ENCODE results near the gene CYLD.

DNA sequence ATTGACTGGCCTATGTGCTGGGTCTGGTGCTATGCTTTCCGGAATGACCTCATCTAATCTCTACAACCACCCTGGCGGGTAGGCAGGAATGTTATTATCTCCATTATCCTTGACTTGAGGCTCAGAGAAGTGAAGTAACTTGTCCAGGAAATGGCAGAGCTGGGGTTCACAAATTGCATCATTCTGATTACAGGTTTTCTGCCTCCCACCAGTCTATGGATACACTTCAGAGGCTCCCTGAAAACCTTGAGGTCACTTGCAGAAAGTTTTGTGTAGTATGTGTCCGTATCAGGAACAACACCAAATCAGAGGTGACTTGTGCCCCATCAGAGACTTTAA is 29.4 kb upstream of the CYLD start:
- TF ChIP-seq, protein P1, sequence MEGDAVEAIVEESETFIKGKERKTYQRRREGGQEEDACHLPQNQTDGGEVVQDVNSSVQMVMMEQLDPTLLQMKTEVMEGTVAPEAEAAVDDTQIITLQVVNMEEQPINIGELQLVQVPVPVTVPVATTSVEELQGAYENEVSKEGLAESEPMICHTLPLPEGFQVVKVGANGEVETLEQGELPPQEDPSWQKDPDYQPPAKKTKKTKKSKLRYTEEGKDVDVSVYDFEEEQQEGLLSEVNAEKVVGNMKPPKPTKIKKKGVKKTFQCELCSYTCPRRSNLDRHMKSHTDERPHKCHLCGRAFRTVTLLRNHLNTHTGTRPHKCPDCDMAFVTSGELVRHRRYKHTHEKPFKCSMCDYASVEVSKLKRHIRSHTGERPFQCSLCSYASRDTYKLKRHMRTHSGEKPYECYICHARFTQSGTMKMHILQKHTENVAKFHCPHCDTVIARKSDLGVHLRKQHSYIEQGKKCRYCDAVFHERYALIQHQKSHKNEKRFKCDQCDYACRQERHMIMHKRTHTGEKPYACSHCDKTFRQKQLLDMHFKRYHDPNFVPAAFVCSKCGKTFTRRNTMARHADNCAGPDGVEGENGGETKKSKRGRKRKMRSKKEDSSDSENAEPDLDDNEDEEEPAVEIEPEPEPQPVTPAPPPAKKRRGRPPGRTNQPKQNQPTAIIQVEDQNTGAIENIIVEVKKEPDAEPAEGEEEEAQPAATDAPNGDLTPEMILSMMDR (conservative IDR thresholded peaks at IDR 0.05; ENCODE audit: low read depth, low read length): no peak
- no peak for TF ChIP-seq POLR2A (IDR thresholded peaks at IDR 0.05; ENCODE audit: low read depth, low read length)
- no peak for TF ChIP-seq RCOR1 (IDR thresholded peaks at IDR 0.05; ENCODE audit: insufficient replicate concordance, low read length)
- TF ChIP-seq CEBPB (IDR thresholded peaks at IDR 0.05; ENCODE audit: low read depth, low read length): 0 out of 2 replicates have a peak, but pooled peaks have one; percentile 3
- TF ChIP-seq RAD21 (IDR thresholded peaks at IDR 0.05; ENCODE audit: low read length): no peak
- TF ChIP-seq, protein P2, sequence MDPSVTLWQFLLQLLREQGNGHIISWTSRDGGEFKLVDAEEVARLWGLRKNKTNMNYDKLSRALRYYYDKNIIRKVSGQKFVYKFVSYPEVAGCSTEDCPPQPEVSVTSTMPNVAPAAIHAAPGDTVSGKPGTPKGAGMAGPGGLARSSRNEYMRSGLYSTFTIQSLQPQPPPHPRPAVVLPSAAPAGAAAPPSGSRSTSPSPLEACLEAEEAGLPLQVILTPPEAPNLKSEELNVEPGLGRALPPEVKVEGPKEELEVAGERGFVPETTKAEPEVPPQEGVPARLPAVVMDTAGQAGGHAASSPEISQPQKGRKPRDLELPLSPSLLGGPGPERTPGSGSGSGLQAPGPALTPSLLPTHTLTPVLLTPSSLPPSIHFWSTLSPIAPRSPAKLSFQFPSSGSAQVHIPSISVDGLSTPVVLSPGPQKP (IDR thresholded peaks at IDR 0.05; ENCODE audit: borderline replicate concordance, low read depth, low read length): no peak
- TF ChIP-seq SMC3 (IDR thresholded peaks at IDR 0.05; ENCODE audit: low read depth, low read length): no peak
- no peak for TF ChIP-seq FOS (IDR thresholded peaks at IDR 0.05; ENCODE audit: low read depth, low read length)
- TF ChIP-seq MXI1 (IDR thresholded peaks at IDR 0.05; ENCODE audit: borderline replicate concordance, low read depth, low read length): no peak
- no peak for TF ChIP-seq RFX5 (IDR thresholded peaks at IDR 0.05; ENCODE audit: low read depth, low read length)
- TF ChIP-seq, protein P3, sequence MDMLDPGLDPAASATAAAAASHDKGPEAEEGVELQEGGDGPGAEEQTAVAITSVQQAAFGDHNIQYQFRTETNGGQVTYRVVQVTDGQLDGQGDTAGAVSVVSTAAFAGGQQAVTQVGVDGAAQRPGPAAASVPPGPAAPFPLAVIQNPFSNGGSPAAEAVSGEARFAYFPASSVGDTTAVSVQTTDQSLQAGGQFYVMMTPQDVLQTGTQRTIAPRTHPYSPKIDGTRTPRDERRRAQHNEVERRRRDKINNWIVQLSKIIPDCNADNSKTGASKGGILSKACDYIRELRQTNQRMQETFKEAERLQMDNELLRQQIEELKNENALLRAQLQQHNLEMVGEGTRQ (IDR thresholded peaks at IDR 0.05; ENCODE audit: low read depth, low read length): no peak
- no peak for TF ChIP-seq BHLHE40 (IDR thresholded peaks at IDR 0.05; ENCODE audit: low read depth, low read length)
- no peak for TF ChIP-seq CHD1 (IDR thresholded peaks at IDR 0.05; ENCODE audit: low read depth, low read length)
- no peak for TF ChIP-seq MAFK (IDR thresholded peaks at IDR 0.05; ENCODE audit: low read depth, low read length)

Data from IMR-90 (cell line).